ENCODE data around the gene S100A13.

- TF ChIP-seq CTCF (IDR thresholded peaks at IDR 0.05) (no peak), EP300 (IDR thresholded peaks at IDR 0.05) (no peak)
These were observed 43.3 kb downstream of the S100A13 start for GRCh38 chr1:153583976-153584375.

All from suprapubic skin (tissue), 3 donors.